Measurements from ENCODE around the gene PARVG.

PARVG gene

GRCh38 chr22:44165286-44165874 lies 15.3 kb upstream of the PARVG start:
- no peak overlapping the region for H3K4me3 ChIP-seq (ENCODE audit: low read depth, low read length)
- in situ Hi-C loops (cut with HindIII; ENCODE audit: low sequenced_read_pairs) = no loop called here
- DNase-seq (ENCODE audit: low read depth, low spot score) = no peak
- TF ChIP-seq CTCF (IDR thresholded peaks at IDR 0.05; ENCODE audit: low read depth, low read length) = no peak

- no peak for DNase-seq (ENCODE audit: low read depth, low spot score)
- TF ChIP-seq CTCF (IDR thresholded peaks at IDR 0.05; ENCODE audit: low read depth, low read length) = no peak
- no peak overlapping the region for H3K4me3 ChIP-seq (ENCODE audit: low read depth, low read length)
- in situ Hi-C loops (cut with HindIII; ENCODE audit: low sequenced_read_pairs) = no loop called here
Observed at GRCh38 chr22:44166498-44167276, 14.0 kb upstream of the PARVG start.

GRCh38 chr22:44167501-44167900 lies 13.2 kb upstream of the PARVG start:
- no peak overlapping the region for H3K4me3 ChIP-seq (ENCODE audit: low read depth, low read length)
- no peak for DNase-seq (ENCODE audit: low read depth, low spot score)
- no peak for TF ChIP-seq CTCF (IDR thresholded peaks at IDR 0.05; ENCODE audit: low read depth, low read length)
- in situ Hi-C loops (cut with HindIII; ENCODE audit: low sequenced_read_pairs) = no loop called here

DNA sequence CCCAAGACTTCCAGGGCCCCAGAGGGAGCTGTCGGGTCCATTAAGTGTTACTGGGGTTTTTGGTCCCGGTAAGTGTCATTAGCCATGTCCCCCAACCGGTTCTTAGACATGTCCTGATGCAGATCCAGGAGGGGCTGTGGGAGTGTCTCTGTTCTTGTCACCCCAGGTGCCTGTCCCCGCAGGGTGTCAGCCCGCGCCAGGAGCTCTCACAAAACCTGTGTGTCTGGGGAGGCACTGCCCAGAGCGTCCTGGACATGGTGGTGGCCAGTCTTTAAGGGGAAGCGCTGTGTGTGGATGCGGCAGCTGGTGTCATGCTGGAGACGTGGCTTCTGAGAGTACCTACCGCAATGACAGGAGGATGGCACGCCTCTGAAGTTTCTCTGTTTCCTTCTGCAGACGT lies 12.5 kb upstream of the PARVG start:
- in situ Hi-C loops (cut with HindIII; ENCODE audit: low sequenced_read_pairs) = no loop called here
- no peak for DNase-seq (ENCODE audit: low read depth, low spot score)
- H3K4me3 ChIP-seq (ENCODE audit: low read depth, low read length) = no peak overlapping the region
- no peak for TF ChIP-seq CTCF (IDR thresholded peaks at IDR 0.05; ENCODE audit: low read depth, low read length)

GRCh38 chr22:44170470-44170869 lies 10.3 kb upstream of the PARVG start:
- H3K4me3 ChIP-seq (ENCODE audit: low read depth, low read length) = no peak overlapping the region
- in situ Hi-C loops (cut with HindIII; ENCODE audit: low sequenced_read_pairs) = no loop called here
- no peak for DNase-seq (ENCODE audit: low read depth, low spot score)
- TF ChIP-seq CTCF (IDR thresholded peaks at IDR 0.05; ENCODE audit: low read depth, low read length) = no peak

DNA sequence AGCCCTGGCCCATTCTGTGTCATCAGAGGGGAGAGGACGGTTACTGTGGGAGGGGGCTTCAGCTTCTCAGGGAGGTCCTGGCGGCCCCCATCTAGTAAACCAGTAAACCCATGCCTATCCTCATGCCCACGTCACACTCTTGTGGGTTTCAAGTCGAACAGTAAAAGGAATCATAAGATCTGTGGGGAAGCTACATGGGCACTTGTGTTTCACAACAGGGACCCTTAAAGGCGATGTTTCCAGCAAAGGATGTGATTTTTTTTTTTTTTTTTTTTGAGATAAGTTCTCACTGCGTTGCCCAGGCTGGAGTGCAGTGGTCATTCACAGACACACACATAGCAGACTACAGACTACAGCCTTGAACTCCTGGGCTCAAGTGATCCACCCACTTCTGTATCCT lies 9.2 kb upstream of the PARVG start:
- TF ChIP-seq CTCF (IDR thresholded peaks at IDR 0.05; ENCODE audit: low read depth, low read length) = no peak
- no peak overlapping the region for H3K4me3 ChIP-seq (ENCODE audit: low read depth, low read length)
- in situ Hi-C loops (cut with HindIII; ENCODE audit: low sequenced_read_pairs) = no loop called here
- no peak for DNase-seq (ENCODE audit: low read depth, low spot score)
